GM12878 (cell line): Measurements from ENCODE around the gene TAS2R41. TPM values are rescaled to one million over a fixed set of nuclear protein-coding genes. Genes with fewer than 3 reads are reported as not detected.

Experiments used
- ATAC-seq: fragments of 200-7000 bp; cut with Tn5 transposase; 3 replicates; pipeline ENCODE4 v1.9.1; 2020; ENCODE audit warnings: mild to moderate bottlenecking, moderate library complexity
- BruUV-seq: library from RNA; stranded (reverse); fragments of 400-500 nt; replicated peaks from 2 replicates; lab custom pipeline; 2021; lab: Mats Ljungman, UMichigan
- CTCF ChIA-PET: fragments of 300-600 bp; sonication (Branson Sonifier 250); formaldehyde crosslinking; extraction: SDS; loops from one replicate; lab custom pipeline; 2021; ENCODE audit warnings: inconsistent platforms; lab: Yijun Ruan, JAX
- POLR2A ChIA-PET: fragments of 350-600 bp; formaldehyde crosslinking; extraction: SDS; loops from one replicate; lab custom pipeline; 2021; ENCODE audit warnings: inconsistent platforms; lab: Charles Lee
- RAD21 ChIA-PET: fragments of 300-600 bp; sonication (Branson Sonifier 250); formaldehyde crosslinking; loops from one replicate; lab custom pipeline; 2023; ENCODE audit warnings: antibody characterized with exemption; ENCODE audit not compliant: unreplicated experiment; lab: Charles Lee
- SMC1A ChIA-PET: fragments of 300-600 bp; sonication (Branson Sonifier 250); formaldehyde crosslinking; loops from one replicate; lab custom pipeline; 2023; ENCODE audit not compliant: unreplicated experiment, uncharacterized antibody; lab: Charles Lee
- DNase-seq: peaks from one replicate; pipeline ENCODE4 v3.0.0-alpha.2; 2011; ENCODE audit warnings: low read depth, low spot score
- FAIRE-seq: peaks from 3 replicates; lab custom pipeline; 2011; peaks lifted over from hg19 to GRCh38; lab: Jason Lieb, UNC
- H2AFZ ChIP-seq: 2 replicates; pipeline ENCODE4 v1.6.0; 2011; ENCODE audit warnings: low read depth, low read length, control low read depth; ENCODE audit not compliant: control insufficient read depth
- H3K27ac ChIP-seq: 2 replicates; pipeline ENCODE4 v1.5.1; 2011; ENCODE audit warnings: control low read depth; ENCODE audit not compliant: control insufficient read depth, insufficient read depth
- H3K27me3 ChIP-seq, 2 experiments: replicated peaks in 1 of 2; 2 replicates each; pipeline versions ENCODE4 v1.6.0 to v1.6.1; 2011; ENCODE audit warnings: low read length in 1 of 2; ENCODE audit not compliant: control insufficient read depth in 2 of 2, insufficient read depth in 2 of 2
- H3K36me3 ChIP-seq, 2 experiments: 2 replicates each; pipeline ENCODE4 v1.5.1; 2011; ENCODE audit warnings: low read length in 1 of 2; ENCODE audit not compliant: control insufficient read depth in 2 of 2, insufficient read depth in 2 of 2
- H3K4me1 ChIP-seq: 2 replicates; pipeline ENCODE4 v1.6.1; 2011; ENCODE audit warnings: mild to moderate bottlenecking, low read length, moderate library complexity, mixed read lengths; ENCODE audit not compliant: control insufficient read depth, insufficient read depth
- H3K4me2 ChIP-seq: 2 replicates; pipeline ENCODE4 v1.6.0; 2011; ENCODE audit warnings: control low read depth; ENCODE audit not compliant: control insufficient read depth, insufficient read depth
- H3K4me3 ChIP-seq: fragments of 200-600 bp; sonication (generic); 2 replicates; pipeline ENCODE4 v1.5.1; 2016
- H3K79me2 ChIP-seq: 2 replicates; pipeline ENCODE4 v1.6.0; 2011; ENCODE audit warnings: low read length; ENCODE audit not compliant: control insufficient read depth, insufficient read depth
- H3K9ac ChIP-seq: 2 replicates; pipeline ENCODE4 v1.8.0; 2011; ENCODE audit warnings: low read length, control low read depth, mixed read lengths; ENCODE audit not compliant: control insufficient read depth, insufficient read depth
- H3K9me3 ChIP-seq: replicated peaks from 3 replicates; pipeline ENCODE4 v1.5.1; 2011; ENCODE audit warnings: mild to moderate bottlenecking, low read length; ENCODE audit not compliant: control insufficient read depth, insufficient read depth
- H4K20me1 ChIP-seq: 2 replicates; pipeline ENCODE4 v1.6.0; 2011; ENCODE audit not compliant: control insufficient read depth, insufficient read depth
- BHLHE40 ChIP-seq, 2 experiments: fragments of 450-650 bp in 1 of 2; IDR thresholded peaks; 2 replicates each; pipeline ENCODE4 v1.6.1; 2011 to 2017; ENCODE audit warnings: low read depth in 2 of 2, borderline replicate concordance in 1 of 2, improper control_type of control experiment in 1 of 2, low read length in 1 of 2, mild to moderate bottlenecking in 1 of 2
- CHD1 ChIP-seq: IDR thresholded peaks from 2 replicates; pipeline ENCODE4 v1.6.1; 2012; ENCODE audit warnings: low read depth, low read length, improper control_type of control experiment
- E4F1 ChIP-seq: fragments of 450-650 bp; IDR thresholded peaks from 2 replicates; pipeline ENCODE4 v1.6.1; 2018; ENCODE audit warnings: borderline replicate concordance, mild to moderate bottlenecking; ENCODE audit not compliant: partially characterized antibody
- KLF5 ChIP-seq: fragments of 450-650 bp; IDR thresholded peaks from 2 replicates; pipeline ENCODE4 v1.6.1; 2014; ENCODE audit warnings: mild to moderate bottlenecking; ENCODE audit not compliant: partially characterized antibody
- MYB ChIP-seq: fragments of 150-350 bp; IDR thresholded peaks from 2 replicates; pipeline ENCODE4 v1.6.1; 2014; ENCODE audit warnings: mild to moderate bottlenecking, low read depth, low read length, borderline replicate concordance
- NFYB ChIP-seq: IDR thresholded peaks from 2 replicates; pipeline ENCODE4 v1.6.1; 2011; ENCODE audit warnings: low read depth, mild to moderate bottlenecking, low read length, improper control_type of control experiment, moderate library complexity; ENCODE audit not compliant: insufficient read depth
- NRF1 ChIP-seq: conservative IDR thresholded peaks from 2 replicates; pipeline ENCODE4 v1.6.1; 2011; ENCODE audit warnings: mild to moderate bottlenecking, low read depth, low read length, improper control_type of control experiment
- RBBP5 ChIP-seq: fragments of 200-600 bp; sonication (generic); conservative IDR thresholded peaks from 2 replicates; pipeline ENCODE4 v1.6.1; 2016
- WGBS: methylation state at CpG from one replicate; pipeline ENCODE4 v1.1.6; 2016; ENCODE audit warnings: low lambda C conversion rate; ENCODE audit not compliant: insufficient replicate concordance, insufficient coverage; ENCODE audit errors: missing lambda C conversion rate; 5-methylcytosine and 5-hydroxymethylcytosine counted together
- in situ Hi-C: fragments of 300-500 bp; cut with MboI; formaldehyde crosslinking; loops from 9 replicates; pipeline ENCODE4 v1.14.3; 2018; ENCODE audit warnings: mixed read lengths
- intact Hi-C: fragments of 100-400 bp; cut with micrococcal nuclease; formaldehyde crosslinking; loops from one replicate; pipeline ENCODE4 v1.14.2; 2022; ENCODE audit not compliant: unreplicated experiment
- polyA plus RNA-seq, 11 experiments: library from polyadenylated mRNA; depleted of rRNA in 4 of 11; unstranded in 6 of 11; stranded (reverse) in 5 of 11; fragments of >200 nt; fragmentation: Nextera tagmentation in 4 of 11; fragmentation: Illumina TruSeq in 1 of 11; extraction: Ambion mirVana in 4 of 11; extraction: Trizol in 1 of 11; gene quantifications; 1 replicate in 1 of 11; 2 replicates in 10 of 11; pipeline versions ENCODE4 v1.2.1 to v1.2.3, GENCODE V29; 2011 to 2016; ENCODE audit warnings: inconsistent platforms in 2 of 11, missing spikeins in 2 of 11, low read depth in 1 of 11
- total RNA-seq, 4 experiments: library from RNA; depleted of rRNA in 3 of 4; stranded (reverse); fragments of >200 nt in 3 of 4; fragmentation: Illumina TruSeq in 1 of 4; extraction: Trizol in 1 of 4; gene quantifications; 2 replicates each; pipeline versions ENCODE4 v1.2.1 to v1.2.3, GENCODE V29; 2013 to 2021
- TF ChIP-seq, protein P1 (sequence below): fragments of 450-650 bp; formaldehyde crosslinking; IDR thresholded peaks from 2 replicates; pipeline ENCODE4 v1.4.0; 2022; ENCODE audit warnings: mild to moderate bottlenecking, moderate library complexity
- TF ChIP-seq, protein P2 (sequence below): IDR thresholded peaks from 2 replicates; pipeline ENCODE4 v1.6.1; 2012; ENCODE audit warnings: low read depth, low read length, improper control_type of control experiment

The TAS2R41 gene
- total and polyA plus RNA-seq, 10 of the 15 experiments (the other 5 are each of a cell fraction or from before 2014, with no cell fraction given): not detected

- TF ChIP-seq, protein P1, sequence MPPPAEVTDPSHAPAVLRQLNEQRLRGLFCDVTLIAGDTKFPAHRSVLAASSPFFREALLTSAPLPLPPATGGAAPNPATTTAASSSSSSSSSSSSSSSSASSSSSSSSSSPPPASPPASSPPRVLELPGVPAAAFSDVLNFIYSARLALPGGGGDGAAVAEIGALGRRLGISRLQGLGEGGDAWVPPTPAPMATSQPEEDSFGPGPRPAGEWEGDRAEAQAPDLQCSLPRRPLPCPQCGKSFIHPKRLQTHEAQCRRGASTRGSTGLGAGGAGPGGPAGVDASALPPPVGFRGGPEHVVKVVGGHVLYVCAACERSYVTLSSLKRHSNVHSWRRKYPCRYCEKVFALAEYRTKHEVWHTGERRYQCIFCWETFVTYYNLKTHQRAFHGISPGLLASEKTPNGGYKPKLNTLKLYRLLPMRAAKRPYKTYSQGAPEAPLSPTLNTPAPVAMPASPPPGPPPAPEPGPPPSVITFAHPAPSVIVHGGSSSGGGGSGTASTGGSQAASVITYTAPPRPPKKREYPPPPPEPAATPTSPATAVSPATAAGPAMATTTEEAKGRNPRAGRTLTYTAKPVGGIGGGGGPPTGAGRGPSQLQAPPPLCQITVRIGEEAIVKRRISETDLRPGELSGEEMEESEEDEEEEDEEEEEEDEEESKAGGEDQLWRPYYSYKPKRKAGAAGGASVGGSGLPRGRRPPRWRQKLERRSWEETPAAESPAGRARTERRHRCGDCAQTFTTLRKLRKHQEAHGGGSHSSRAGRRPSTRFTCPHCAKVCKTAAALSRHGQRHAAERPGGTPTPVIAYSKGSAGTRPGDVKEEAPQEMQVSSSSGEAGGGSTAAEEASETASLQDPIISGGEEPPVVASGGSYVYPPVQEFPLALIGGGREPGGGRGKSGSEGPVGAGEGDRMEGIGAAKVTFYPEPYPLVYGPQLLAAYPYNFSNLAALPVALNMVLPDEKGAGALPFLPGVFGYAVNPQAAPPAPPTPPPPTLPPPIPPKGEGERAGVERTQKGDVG (CRISPR knock-in tag): no peak
- TF ChIP-seq NRF1: no peak
- TF ChIP-seq NFYB: no peak
- TF ChIP-seq, all 136 proteins: peak for 0
Observed at GRCh38 chr7:143487061-143487460, 9.4 kb downstream of the TAS2R41 start (continued).

DNA sequence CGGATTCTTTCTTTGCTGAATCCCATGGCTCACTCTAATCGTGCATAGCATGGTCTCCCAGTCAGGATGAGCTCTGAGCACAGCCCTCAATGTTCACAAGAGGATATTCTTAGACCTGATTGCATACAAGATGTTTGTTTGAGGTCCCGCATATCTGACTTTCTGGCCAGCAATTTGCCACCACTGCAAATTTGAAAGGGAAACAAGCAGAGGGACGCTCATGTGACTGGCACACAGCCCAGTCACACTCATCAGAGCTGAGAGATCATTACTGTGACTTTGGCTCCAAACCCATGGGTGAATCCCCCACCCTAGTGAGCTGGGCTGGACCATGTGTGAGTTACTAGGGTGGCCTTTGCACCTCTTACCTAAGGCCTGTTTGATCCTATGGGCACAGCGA is 9.9 kb downstream of the TAS2R41 start:
- BruUV-seq: no TSS peak
- H2AFZ ChIP-seq: no peak overlapping the region; the same call in 1 of the 2 replicates
- in situ Hi-C loops: no loop called here
- H3K27me3 ChIP-seq: no peaks in the 10 kb centered on the region; a peak in 1 of 4 replicates
- no peaks in the 10 kb centered on the region for H3K9me3 ChIP-seq
- SMC1A ChIA-PET: interaction anchor here (1.3 kb wide), 1 partner anchor 249 kb away, joined by 3 read pairs; no protein-coding TSS in a partner anchor
- 26% methylated on average over 5 of the region's 5 CpGs for WGBS
- no peaks in the 10 kb centered on the region for H3K79me2 ChIP-seq
- peak; percentile 50; the same call in 2 of the 3 replicates for ATAC-seq
- CTCF ChIA-PET: no interaction called here
- H3K9ac ChIP-seq: no peak overlapping the region
- FAIRE-seq: no peak
- H3K4me1 ChIP-seq: no peaks in the 10 kb centered on the region
- TF ChIP-seq BHLHE40 (IDR thresholded peaks at IDR 0.05; ENCODE audit: borderline replicate concordance in 1 of 2, low read depth in 2 of 2, low read length in 1 of 2): peak in 1 of 2 experiments; percentile 24; a peak in 1 of 4 replicates
- TF ChIP-seq KLF5: no peak
- no peak for TF ChIP-seq E4F1
- TF ChIP-seq, protein P2, sequence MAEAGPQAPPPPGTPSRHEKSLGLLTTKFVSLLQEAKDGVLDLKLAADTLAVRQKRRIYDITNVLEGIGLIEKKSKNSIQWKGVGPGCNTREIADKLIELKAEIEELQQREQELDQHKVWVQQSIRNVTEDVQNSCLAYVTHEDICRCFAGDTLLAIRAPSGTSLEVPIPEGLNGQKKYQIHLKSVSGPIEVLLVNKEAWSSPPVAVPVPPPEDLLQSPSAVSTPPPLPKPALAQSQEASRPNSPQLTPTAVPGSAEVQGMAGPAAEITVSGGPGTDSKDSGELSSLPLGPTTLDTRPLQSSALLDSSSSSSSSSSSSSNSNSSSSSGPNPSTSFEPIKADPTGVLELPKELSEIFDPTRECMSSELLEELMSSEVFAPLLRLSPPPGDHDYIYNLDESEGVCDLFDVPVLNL: no peak
- no peak for TF ChIP-seq MYB
- no peak for TF ChIP-seq CHD1
- TF ChIP-seq RBBP5: no peak
- TF ChIP-seq, all 136 proteins: peak for 1
- ChIA-PET RAD21 (no interaction called here), POLR2A (no interaction called here)
- H3K4me3 ChIP-seq: no peak overlapping the region
- DNase-seq: no peak
- no peak overlapping the region for H3K4me2 ChIP-seq
- no peaks in the 10 kb centered on the region for H3K36me3 ChIP-seq
- H4K20me1 ChIP-seq: no peaks in the 10 kb centered on the region
- H3K27ac ChIP-seq: no peak overlapping the region
- intact Hi-C loops: no loop called here
